ENCODE results near the gene TOM1L2. TPM values are rescaled to one million over a fixed set of nuclear protein-coding genes. Genes with fewer than 3 reads are reported as not detected.

Gene TOM1L2
- total and polyA plus RNA-seq, 2 donors from 2014 or later, result 28.2 to 59.4 TPM

DNA sequence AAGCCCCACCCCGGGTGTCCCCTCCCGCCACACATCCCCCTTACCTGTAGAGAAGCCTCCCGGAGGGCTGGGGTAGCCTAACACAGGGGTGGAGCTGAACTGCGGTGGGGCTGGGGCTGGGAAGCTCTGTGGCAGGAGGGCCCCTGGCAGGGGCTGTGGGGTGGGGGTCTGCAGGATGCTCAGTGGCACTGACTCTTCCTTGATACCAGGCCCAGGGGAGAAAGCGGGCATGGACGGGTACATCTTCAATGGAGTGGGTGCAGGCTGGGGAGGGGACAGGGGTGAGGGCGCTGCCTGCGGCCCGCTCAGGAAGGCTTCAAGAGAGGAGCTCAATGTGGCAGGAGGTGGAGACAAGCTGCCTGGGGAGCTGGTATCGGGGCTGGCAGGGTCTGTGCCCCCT is 152.2 kb downstream of the TOM1L2 start:
- H3K4me1 ChIP-seq (ENCODE audit: control insufficient read depth in 2 of 3, insufficient read depth in 2 of 3, low read depth in 1 of 3, low read length in 3 of 3), result peaks cover 2 to 36% (median 18%) of the 10 kb centered on the region in 3 donors
- DNase-seq, result no peak
- TF ChIP-seq, protein P1, sequence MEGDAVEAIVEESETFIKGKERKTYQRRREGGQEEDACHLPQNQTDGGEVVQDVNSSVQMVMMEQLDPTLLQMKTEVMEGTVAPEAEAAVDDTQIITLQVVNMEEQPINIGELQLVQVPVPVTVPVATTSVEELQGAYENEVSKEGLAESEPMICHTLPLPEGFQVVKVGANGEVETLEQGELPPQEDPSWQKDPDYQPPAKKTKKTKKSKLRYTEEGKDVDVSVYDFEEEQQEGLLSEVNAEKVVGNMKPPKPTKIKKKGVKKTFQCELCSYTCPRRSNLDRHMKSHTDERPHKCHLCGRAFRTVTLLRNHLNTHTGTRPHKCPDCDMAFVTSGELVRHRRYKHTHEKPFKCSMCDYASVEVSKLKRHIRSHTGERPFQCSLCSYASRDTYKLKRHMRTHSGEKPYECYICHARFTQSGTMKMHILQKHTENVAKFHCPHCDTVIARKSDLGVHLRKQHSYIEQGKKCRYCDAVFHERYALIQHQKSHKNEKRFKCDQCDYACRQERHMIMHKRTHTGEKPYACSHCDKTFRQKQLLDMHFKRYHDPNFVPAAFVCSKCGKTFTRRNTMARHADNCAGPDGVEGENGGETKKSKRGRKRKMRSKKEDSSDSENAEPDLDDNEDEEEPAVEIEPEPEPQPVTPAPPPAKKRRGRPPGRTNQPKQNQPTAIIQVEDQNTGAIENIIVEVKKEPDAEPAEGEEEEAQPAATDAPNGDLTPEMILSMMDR (IDR thresholded peaks at IDR 0.05; ENCODE audit: borderline replicate concordance, extremely low read depth, insufficient read depth), result no peak
- no peaks in the 10 kb centered on the region for H3K27me3 ChIP-seq (ENCODE audit: control insufficient read depth, insufficient read depth, low read length)
- no peak overlapping the region for H3K27ac ChIP-seq (ENCODE audit: low read depth in 2 of 2, low read length in 2 of 2)
- FAIRE-seq, result no peak
- no peak overlapping the region for H3K9ac ChIP-seq (ENCODE audit: low read length in 3 of 3)
- intact Hi-C loops (cut with DNase I), result no loop called here
- H3K4me3 ChIP-seq (ENCODE audit: low read length in 3 of 3), result no peak overlapping the region
- peaks cover 0 to 25% (median 8%) of the 10 kb centered on the region in 3 donors for H3K36me3 ChIP-seq (ENCODE audit: control insufficient read depth in 2 of 3, insufficient read depth in 3 of 3, low read length in 3 of 3)
- no peaks in the 10 kb centered on the region for H3K9me3 ChIP-seq (ENCODE audit: control insufficient read depth in 2 of 3, insufficient read depth in 1 of 3, low read length in 3 of 3)

DNA sequence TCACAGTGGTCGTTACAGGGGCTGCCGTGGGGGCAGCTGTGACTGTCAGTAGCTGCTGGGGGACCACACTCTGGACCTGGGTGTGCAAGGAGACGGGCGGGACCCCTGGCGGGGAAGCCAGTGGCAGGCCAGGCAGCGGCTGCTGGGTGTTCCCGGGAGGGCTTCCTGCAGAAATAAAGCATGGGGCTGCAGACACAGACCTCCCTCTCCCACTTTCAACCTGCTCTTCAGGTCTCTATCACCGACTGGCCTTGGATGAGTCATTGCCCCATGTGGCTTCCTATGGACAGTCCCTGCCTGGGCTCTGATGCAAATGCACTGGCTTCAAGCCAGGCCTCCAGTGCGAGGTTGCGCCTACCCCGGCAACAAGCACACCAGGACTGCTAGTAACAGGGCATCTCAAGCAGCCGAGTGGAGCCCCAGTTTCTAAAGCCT is 152.6 kb downstream of the TOM1L2 start:
- Histone ChIP-seq H3K4me3 (ENCODE audit: low read length in 3 of 3) (no peak overlapping the region), H3K36me3 (ENCODE audit: control insufficient read depth in 2 of 3, insufficient read depth in 3 of 3, low read length in 3 of 3) (peaks cover 0 to 25% (median 8%) of the 10 kb centered on the region in 3 donors), H3K4me1 (ENCODE audit: control insufficient read depth in 2 of 3, insufficient read depth in 2 of 3, low read depth in 1 of 3, low read length in 3 of 3) (peaks cover 2 to 31% (median 13%) of the 10 kb centered on the region in 3 donors), H3K9me3 (ENCODE audit: control insufficient read depth in 2 of 3, insufficient read depth in 1 of 3, low read length in 3 of 3) (no peaks in the 10 kb centered on the region), H3K27ac (ENCODE audit: low read depth in 2 of 2, low read length in 2 of 2) (no peak overlapping the region), H3K27me3 (ENCODE audit: control insufficient read depth, insufficient read depth, low read length) (no peaks in the 10 kb centered on the region), H3K9ac (ENCODE audit: low read length in 3 of 3) (no peak overlapping the region)
- FAIRE-seq (no peak), DNase-seq (no peak)
- TF ChIP-seq, protein P1 (IDR thresholded peaks at IDR 0.05; ENCODE audit: borderline replicate concordance, extremely low read depth, insufficient read depth), result no peak
- intact Hi-C loops (cut with DNase I), result no loop called here

DNA sequence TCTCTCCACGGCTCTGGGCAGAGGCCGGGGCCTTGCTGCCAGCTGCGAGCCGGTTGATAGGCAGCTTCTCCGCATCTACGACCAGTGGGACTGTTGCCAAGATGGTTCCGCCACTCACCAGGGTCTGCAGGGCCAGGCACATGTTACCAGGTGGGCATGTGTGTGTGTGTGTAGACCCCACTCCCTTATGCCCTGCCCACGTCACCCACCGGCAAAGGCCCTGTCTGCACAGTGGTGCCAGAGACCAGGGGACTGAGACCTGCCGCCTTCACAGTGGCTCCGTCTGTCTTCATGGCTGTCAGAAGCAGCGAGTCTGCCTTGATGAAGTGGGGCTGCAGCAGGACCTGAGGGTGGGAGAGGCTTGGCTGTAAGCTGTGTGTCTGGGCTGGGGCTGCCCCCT is 153.1 kb downstream of the TOM1L2 start:
- Histone ChIP-seq H3K27me3 (ENCODE audit: control insufficient read depth, insufficient read depth, low read length) (no peaks in the 10 kb centered on the region), H3K27ac (ENCODE audit: low read depth in 2 of 2, low read length in 2 of 2) (no peak overlapping the region), H3K9me3 (ENCODE audit: control insufficient read depth in 2 of 3, insufficient read depth in 1 of 3, low read length in 3 of 3) (no peaks in the 10 kb centered on the region), H3K4me1 (ENCODE audit: control insufficient read depth in 2 of 3, insufficient read depth in 2 of 3, low read depth in 1 of 3, low read length in 3 of 3) (peaks cover 2 to 27% (median 8%) of the 10 kb centered on the region in 3 donors), H3K4me3 (ENCODE audit: low read length in 3 of 3) (no peak overlapping the region), H3K36me3 (ENCODE audit: control insufficient read depth in 2 of 3, insufficient read depth in 3 of 3, low read length in 3 of 3) (peaks cover 0 to 27% (median 12%) of the 10 kb centered on the region in 3 donors), H3K9ac (ENCODE audit: low read length in 3 of 3) (no peak overlapping the region)
- DNase-seq (no peak), FAIRE-seq (no peak)
- intact Hi-C loops (cut with DNase I), result no loop called here
- TF ChIP-seq, protein P1 (IDR thresholded peaks at IDR 0.05; ENCODE audit: borderline replicate concordance, extremely low read depth, insufficient read depth), result no peak

DNA sequence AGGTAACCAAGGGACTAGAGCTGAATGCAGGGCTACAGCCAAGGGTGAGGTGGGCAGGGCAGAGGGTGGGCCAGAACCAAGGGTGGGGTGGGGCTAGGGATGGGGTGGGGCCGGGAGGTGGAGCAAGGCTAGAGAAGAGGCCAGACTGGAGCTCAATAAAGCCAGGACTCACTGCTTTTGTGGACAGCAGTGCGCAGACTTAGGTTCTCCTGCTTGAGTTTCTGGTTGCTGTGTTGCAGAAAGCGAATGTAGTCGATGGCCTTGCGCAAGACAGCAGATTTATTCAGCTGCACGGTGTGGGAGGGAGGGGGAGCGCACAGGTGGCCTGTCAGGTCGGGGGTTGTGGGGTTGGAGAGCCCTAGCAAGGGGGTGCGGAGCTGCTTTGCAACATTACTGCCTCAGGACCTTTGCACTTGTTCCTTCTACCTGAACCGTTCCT is 154.1 kb downstream of the TOM1L2 start:
- no peak overlapping the region for H3K4me3 ChIP-seq (ENCODE audit: low read length in 3 of 3)
- FAIRE-seq (no peak), DNase-seq (no peak)
- TF ChIP-seq, protein P1 (IDR thresholded peaks at IDR 0.05; ENCODE audit: borderline replicate concordance, extremely low read depth, insufficient read depth), result no peak
- no peak overlapping the region for H3K9ac ChIP-seq (ENCODE audit: low read length in 3 of 3)
- no peak overlapping the region for H3K27ac ChIP-seq (ENCODE audit: low read depth in 2 of 2, low read length in 2 of 2)
- peaks cover 0 to 28% (median 12%) of the 10 kb centered on the region in 3 donors for H3K36me3 ChIP-seq (ENCODE audit: control insufficient read depth in 2 of 3, insufficient read depth in 3 of 3, low read length in 3 of 3)
- no peaks in the 10 kb centered on the region for H3K9me3 ChIP-seq (ENCODE audit: control insufficient read depth in 2 of 3, insufficient read depth in 1 of 3, low read length in 3 of 3)
- H3K27me3 ChIP-seq (ENCODE audit: control insufficient read depth, insufficient read depth, low read length), result no peaks in the 10 kb centered on the region
- intact Hi-C loops (cut with DNase I), result no loop called here
- peaks cover 0 to 22% (median 5%) of the 10 kb centered on the region in 3 donors for H3K4me1 ChIP-seq (ENCODE audit: control insufficient read depth in 2 of 3, insufficient read depth in 2 of 3, low read depth in 1 of 3, low read length in 3 of 3)

Data from kidney (tissue), 14 donors.